ENCODE measurements around the gene MALAT1. TPM values are rescaled to one million over a fixed set of nuclear protein-coding genes. Genes with fewer than 3 reads are reported as not detected.

The MALAT1 gene
- total and polyA plus RNA-seq, 2 of the 13 experiments (the other 11 are each of a cell fraction or from before 2014, with no cell fraction given) = 143 to 1,237 TPM

DNA sequence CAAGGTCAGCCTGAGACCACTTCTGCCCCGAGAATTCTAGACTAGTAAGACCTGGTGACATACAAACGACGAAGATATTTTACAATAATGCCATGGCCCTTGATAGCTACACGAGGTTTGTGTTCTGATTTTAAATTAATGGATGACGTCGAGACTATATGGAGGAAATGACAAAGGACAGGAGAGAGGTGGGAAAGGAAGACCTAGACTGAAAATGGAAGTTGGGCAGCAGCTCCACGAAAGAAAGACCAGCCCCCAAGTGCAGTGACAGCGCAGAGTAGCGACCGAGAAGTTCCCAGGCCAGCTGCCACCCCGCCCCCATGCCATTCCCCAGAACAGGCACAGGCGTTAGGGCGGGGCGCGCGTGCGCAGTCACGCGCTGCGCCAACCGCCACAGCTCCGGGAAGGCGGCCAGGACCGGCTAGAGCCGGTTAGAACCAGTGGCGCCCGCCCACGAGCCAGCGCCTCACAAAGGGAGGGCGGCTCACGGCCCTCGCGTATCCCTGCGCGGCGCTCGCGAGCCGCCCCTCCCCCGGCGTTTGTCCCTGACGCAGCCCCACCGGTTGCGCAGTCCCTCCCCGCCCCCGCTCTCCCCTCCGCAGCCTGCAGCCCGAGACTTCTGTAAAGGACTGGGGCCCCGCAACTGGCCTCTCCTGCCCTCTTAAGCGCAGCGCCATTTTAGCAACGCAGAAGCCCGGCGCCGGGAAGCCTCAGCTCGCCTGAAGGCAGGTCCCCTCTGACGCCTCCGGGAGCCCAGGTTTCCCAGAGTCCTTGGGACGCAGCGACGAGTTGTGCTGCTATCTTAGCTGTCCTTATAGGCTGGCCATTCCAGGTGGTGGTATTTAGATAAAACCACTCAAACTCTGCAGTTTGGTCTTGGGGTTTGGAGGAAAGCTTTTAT, 1.5 kb upstream of the MALAT1 start (continued):
- peak; percentile 69 for TF ChIP-seq ZNF407 (CRISPR knock-in tag; IDR thresholded peaks at IDR 0.05; ENCODE audit: not compliant biosample characterization)
- peak; percentile 84 for TF ChIP-seq MAX (IDR thresholded peaks at IDR 0.05)
- TF ChIP-seq ZNF775 (CRISPR knock-in tag; IDR thresholded peaks at IDR 0.05; ENCODE audit: borderline replicate concordance) = no peak
- peak; percentile 71; the same call in 1 of the 2 replicates for TF ChIP-seq ZBTB8A (CRISPR knock-in tag; IDR thresholded peaks at IDR 0.05; ENCODE audit: borderline replicate concordance, low read depth)
- TF ChIP-seq, protein P1, sequence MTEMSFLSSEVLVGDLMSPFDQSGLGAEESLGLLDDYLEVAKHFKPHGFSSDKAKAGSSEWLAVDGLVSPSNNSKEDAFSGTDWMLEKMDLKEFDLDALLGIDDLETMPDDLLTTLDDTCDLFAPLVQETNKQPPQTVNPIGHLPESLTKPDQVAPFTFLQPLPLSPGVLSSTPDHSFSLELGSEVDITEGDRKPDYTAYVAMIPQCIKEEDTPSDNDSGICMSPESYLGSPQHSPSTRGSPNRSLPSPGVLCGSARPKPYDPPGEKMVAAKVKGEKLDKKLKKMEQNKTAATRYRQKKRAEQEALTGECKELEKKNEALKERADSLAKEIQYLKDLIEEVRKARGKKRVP (CRISPR knock-in tag; IDR thresholded peaks at IDR 0.05) = peak in 1 of 2 experiments; percentile 86; a peak in 2 of 4 replicates
- TF ChIP-seq, protein P2, sequence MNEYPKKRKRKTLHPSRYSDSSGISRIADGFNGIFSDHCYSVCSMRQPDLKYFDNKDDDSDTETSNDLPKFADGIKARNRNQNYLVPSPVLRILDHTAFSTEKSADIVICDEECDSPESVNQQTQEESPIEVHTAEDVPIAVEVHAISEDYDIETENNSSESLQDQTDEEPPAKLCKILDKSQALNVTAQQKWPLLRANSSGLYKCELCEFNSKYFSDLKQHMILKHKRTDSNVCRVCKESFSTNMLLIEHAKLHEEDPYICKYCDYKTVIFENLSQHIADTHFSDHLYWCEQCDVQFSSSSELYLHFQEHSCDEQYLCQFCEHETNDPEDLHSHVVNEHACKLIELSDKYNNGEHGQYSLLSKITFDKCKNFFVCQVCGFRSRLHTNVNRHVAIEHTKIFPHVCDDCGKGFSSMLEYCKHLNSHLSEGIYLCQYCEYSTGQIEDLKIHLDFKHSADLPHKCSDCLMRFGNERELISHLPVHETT (CRISPR knock-in tag; conservative IDR thresholded peaks at IDR 0.05) = 0 out of 2 replicates have a peak, but pooled peaks have one; percentile 39
- no peak; the same call in 1 of the 2 replicates for TF ChIP-seq ZNF121 (CRISPR knock-in tag; IDR thresholded peaks at IDR 0.05)
- TF ChIP-seq PLRG1 (conservative IDR thresholded peaks at IDR 0.05) = no peak
- TF ChIP-seq ZNF432 (CRISPR knock-in tag; IDR thresholded peaks at IDR 0.05; ENCODE audit: borderline replicate concordance) = no peak
- TF ChIP-seq, protein P3, sequence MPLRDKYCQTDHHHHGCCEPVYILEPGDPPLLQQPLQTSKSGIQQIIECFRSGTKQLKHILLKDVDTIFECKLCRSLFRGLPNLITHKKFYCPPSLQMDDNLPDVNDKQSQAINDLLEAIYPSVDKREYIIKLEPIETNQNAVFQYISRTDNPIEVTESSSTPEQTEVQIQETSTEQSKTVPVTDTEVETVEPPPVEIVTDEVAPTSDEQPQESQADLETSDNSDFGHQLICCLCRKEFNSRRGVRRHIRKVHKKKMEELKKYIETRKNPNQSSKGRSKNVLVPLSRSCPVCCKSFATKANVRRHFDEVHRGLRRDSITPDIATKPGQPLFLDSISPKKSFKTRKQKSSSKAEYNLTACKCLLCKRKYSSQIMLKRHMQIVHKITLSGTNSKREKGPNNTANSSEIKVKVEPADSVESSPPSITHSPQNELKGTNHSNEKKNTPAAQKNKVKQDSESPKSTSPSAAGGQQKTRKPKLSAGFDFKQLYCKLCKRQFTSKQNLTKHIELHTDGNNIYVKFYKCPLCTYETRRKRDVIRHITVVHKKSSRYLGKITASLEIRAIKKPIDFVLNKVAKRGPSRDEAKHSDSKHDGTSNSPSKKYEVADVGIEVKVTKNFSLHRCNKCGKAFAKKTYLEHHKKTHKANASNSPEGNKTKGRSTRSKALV (CRISPR knock-in tag; IDR thresholded peaks at IDR 0.05) = no peak
- TF ChIP-seq HNRNPL (IDR thresholded peaks at IDR 0.05; ENCODE audit: low read depth, low read length) = peak; percentile 71; the same call in 1 of the 2 replicates
- TF ChIP-seq SRSF4 (IDR thresholded peaks at IDR 0.05; ENCODE audit: low read depth, low read length, poor library complexity, severe bottlenecking) = no peak
- TF ChIP-seq ZNF263 (CRISPR knock-in tag; IDR thresholded peaks at IDR 0.05) = no peak
- TF ChIP-seq ATAD3A (CRISPR knock-in tag; IDR thresholded peaks at IDR 0.05) = no peak
- no peak for TF ChIP-seq SCMH1 (CRISPR knock-in tag; IDR thresholded peaks at IDR 0.05; ENCODE audit: borderline replicate concordance)

Data from HepG2 (cell line).